MM.1S (cell line): ENCODE results near the gene DDX20.

Experiments used
- DNase-seq: peaks from one replicate; pipeline ENCODE4 v3.0.0-alpha.2; 2015
- H2AFZ ChIP-seq: fragments of 300-600 bp; sonication (generic); 2 replicates; pipeline ENCODE4 v1.6.0; 2016; ENCODE audit warnings: antibody characterized with exemption, low read length
- H3F3A ChIP-seq: fragments of 300-600 bp; sonication (generic); 2 replicates; pipeline ENCODE4 v1.6.1; 2016; ENCODE audit warnings: mild to moderate bottlenecking, antibody characterized with exemption, low read length, moderate library complexity, mixed read lengths; ENCODE audit not compliant: insufficient read depth
- H3K27ac ChIP-seq: fragments of 300-600 bp; sonication (generic); 2 replicates; pipeline ENCODE4 v1.5.1; 2016; ENCODE audit warnings: mild to moderate bottlenecking, low read length
- H3K27me3 ChIP-seq: fragments of 300-600 bp; sonication (generic); replicated peaks from 2 replicates; pipeline ENCODE4 v1.6.0; 2016; ENCODE audit warnings: low read length; ENCODE audit not compliant: insufficient read depth
- H3K36me3 ChIP-seq: fragments of 300-600 bp; sonication (generic); replicated peaks from 2 replicates; pipeline ENCODE4 v1.6.1; 2016; ENCODE audit warnings: mild to moderate bottlenecking, low read length, mixed read lengths; ENCODE audit not compliant: insufficient read depth
- H3K4me1 ChIP-seq: fragments of 300-600 bp; sonication (generic); 2 replicates; pipeline ENCODE4 v1.6.1; 2016; ENCODE audit warnings: low read length, mixed read lengths
- H3K4me2 ChIP-seq: fragments of 300-600 bp; sonication (generic); 2 replicates; pipeline ENCODE4 v1.6.0; 2016; ENCODE audit warnings: low read depth, low read length
- H3K4me3 ChIP-seq: fragments of 300-600 bp; sonication (generic); 2 replicates; pipeline ENCODE4 v1.5.1; 2016; ENCODE audit warnings: low read length, mixed read lengths
- H3K79me2 ChIP-seq: fragments of 300-600 bp; sonication (generic); 2 replicates; pipeline ENCODE4 v1.6.1; 2016; ENCODE audit warnings: mixed run types, low read length, mixed read lengths
- H3K9ac ChIP-seq: fragments of 300-600 bp; sonication (generic); 2 replicates; pipeline ENCODE4 v1.6.1; 2016; ENCODE audit warnings: low read length, mixed read lengths
- H3K9me2 ChIP-seq: fragments of 300-600 bp; sonication (generic); replicated peaks from 2 replicates; pipeline ENCODE4 v1.6.1; 2016; ENCODE audit warnings: mild to moderate bottlenecking, low read length, mixed read lengths; ENCODE audit not compliant: insufficient read depth
- H3K9me3 ChIP-seq: fragments of 300-600 bp; sonication (generic); replicated peaks from 2 replicates; pipeline ENCODE4 v1.6.1; 2016; ENCODE audit warnings: mild to moderate bottlenecking, low read length, mixed read lengths; ENCODE audit not compliant: insufficient read depth
- H4K20me1 ChIP-seq: fragments of 300-600 bp; sonication (generic); 2 replicates; pipeline ENCODE4 v1.6.1; 2016; ENCODE audit warnings: mild to moderate bottlenecking, low read length, moderate library complexity, mixed read lengths; ENCODE audit not compliant: insufficient read depth
- CTCF ChIP-seq: fragments of 300-600 bp; sonication (generic); IDR thresholded peaks from 2 replicates; pipeline ENCODE4 v1.5.1; 2016; ENCODE audit warnings: antibody characterized with exemption, low read length, mixed read lengths
- EZH2 ChIP-seq: fragments of 300-600 bp; sonication (generic); optimal IDR thresholded peaks from 2 replicates; pipeline ENCODE3; 2017; ENCODE audit warnings: low read depth, mild to moderate bottlenecking, antibody characterized with exemption, low read length, mixed read lengths
- EZH2phosphoT487 ChIP-seq: fragments of 300-600 bp; sonication (generic); IDR thresholded peaks from 2 replicates; pipeline ENCODE4 v1.6.1; 2018; ENCODE audit warnings: antibody characterized with exemption, low read length

Gene DDX20

GRCh38 chr1:111768625-111769024 lies 12.9 kb downstream of the DDX20 start:
- H3K27me3 ChIP-seq: no peaks in the 10 kb centered on the region
- TF ChIP-seq EZH2phosphoT487: no peak
- TF ChIP-seq EZH2: no peak
- TF ChIP-seq CTCF: no peak
- no peak for DNase-seq
- H4K20me1 ChIP-seq: no peaks in the 10 kb centered on the region
- H3K4me3 ChIP-seq: no peak overlapping the region
- no peaks in the 10 kb centered on the region for H3K9me2 ChIP-seq
- H3K9me3 ChIP-seq: no peaks in the 10 kb centered on the region
- H3K9ac ChIP-seq: no peak overlapping the region
- no peak overlapping the region for H3K4me2 ChIP-seq
- no peaks in the 10 kb centered on the region for H3K36me3 ChIP-seq
- no peaks in the 10 kb centered on the region for H3K79me2 ChIP-seq
- no peak overlapping the region for H3K27ac ChIP-seq
- no peak overlapping the region for H2AFZ ChIP-seq
- no peaks in the 10 kb centered on the region for H3F3A ChIP-seq
- no peaks in the 10 kb centered on the region for H3K4me1 ChIP-seq

DNA sequence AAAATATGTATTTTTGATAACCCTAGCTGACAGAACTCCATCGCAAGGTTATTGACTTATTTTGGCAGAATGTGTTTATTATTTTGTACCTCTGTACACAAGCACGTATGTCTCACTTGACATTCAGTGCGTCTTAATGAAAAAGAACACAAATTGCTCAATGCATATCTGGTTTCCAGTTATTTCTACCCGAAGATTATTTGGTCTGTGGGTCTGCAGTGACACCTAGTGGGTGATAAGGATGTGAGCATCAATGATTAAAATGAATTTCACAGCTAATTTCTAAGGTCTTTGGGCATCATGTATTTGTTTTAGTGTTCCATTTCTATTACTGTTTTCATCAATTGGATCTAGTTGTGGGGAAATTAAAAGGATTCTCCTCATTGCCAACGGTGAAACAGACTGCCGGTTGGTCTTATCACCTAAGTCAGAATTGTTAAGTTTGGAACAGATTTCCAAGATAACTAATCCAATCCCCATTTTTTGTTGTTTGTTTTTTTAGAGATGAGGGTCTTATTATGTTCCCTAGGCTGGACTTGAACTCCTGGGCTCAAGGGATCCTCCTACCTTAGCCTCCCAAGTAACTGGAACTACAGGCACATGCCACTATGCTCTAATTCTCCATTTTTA lies 13.9 kb downstream of the DDX20 start:
- no peak overlapping the region for H3K4me3 ChIP-seq
- H3K79me2 ChIP-seq: no peaks in the 10 kb centered on the region
- H2AFZ ChIP-seq: no peak overlapping the region
- H3K9ac ChIP-seq: no peak overlapping the region
- H3K4me1 ChIP-seq: no peaks in the 10 kb centered on the region
- TF ChIP-seq CTCF (peak; percentile 63), EZH2 (no peak), EZH2phosphoT487 (no peak)
- H3K36me3 ChIP-seq: no peaks in the 10 kb centered on the region
- DNase-seq: peak; percentile 41
- no peaks in the 10 kb centered on the region for H3F3A ChIP-seq
- no peaks in the 10 kb centered on the region for H3K9me2 ChIP-seq
- no peaks in the 10 kb centered on the region for H3K27me3 ChIP-seq
- no peak overlapping the region for H3K27ac ChIP-seq
- no peaks in the 10 kb centered on the region for H4K20me1 ChIP-seq
- H3K4me2 ChIP-seq: no peak overlapping the region
- H3K9me3 ChIP-seq: no peaks in the 10 kb centered on the region

DNA sequence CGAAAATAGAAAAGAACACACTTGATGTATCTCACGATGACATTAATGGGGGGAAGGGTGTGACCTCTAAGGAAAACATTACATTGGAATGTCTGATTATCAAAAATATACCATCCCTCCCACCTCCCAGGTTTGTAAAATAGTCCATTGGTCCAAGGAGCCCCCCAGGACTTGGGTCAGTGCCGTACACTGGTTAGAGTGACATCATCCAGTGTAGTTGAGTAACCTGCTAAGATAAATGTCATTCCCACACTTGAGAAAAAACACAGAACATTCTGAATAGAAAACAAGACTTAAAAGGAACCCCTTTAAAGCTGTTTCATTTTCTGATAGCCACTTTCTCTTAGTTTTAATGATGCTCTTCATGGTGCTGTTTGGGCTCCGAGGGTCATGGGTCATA lies 15.2 kb downstream of the DDX20 start:
- H3K9me2 ChIP-seq: no peaks in the 10 kb centered on the region
- no peaks in the 10 kb centered on the region for H4K20me1 ChIP-seq
- H3K4me1 ChIP-seq: no peaks in the 10 kb centered on the region
- H3K4me2 ChIP-seq: no peak overlapping the region
- no peaks in the 10 kb centered on the region for H3K9me3 ChIP-seq
- H3K79me2 ChIP-seq: no peaks in the 10 kb centered on the region
- H3K27ac ChIP-seq: no peak overlapping the region
- TF ChIP-seq EZH2 (no peak), EZH2phosphoT487 (no peak), CTCF (no peak)
- H3K9ac ChIP-seq: no peak overlapping the region
- no peak overlapping the region for H3K4me3 ChIP-seq
- no peaks in the 10 kb centered on the region for H3F3A ChIP-seq
- no peaks in the 10 kb centered on the region for H3K36me3 ChIP-seq
- DNase-seq: no peak
- H3K27me3 ChIP-seq: no peaks in the 10 kb centered on the region
- no peak overlapping the region for H2AFZ ChIP-seq
